DOHH2 (cell line): Measurements from ENCODE around the gene COX8A.

Source experiments
- EZH2phosphoT487 ChIP-seq: fragments of 200-600 bp; sonication (generic); IDR thresholded peaks from 2 replicates; pipeline ENCODE4 v1.6.1; 2017; ENCODE audit warnings: borderline replicate concordance, mild to moderate bottlenecking, antibody characterized with exemption, low read length, moderate library complexity, mixed read lengths
- TF ChIP-seq, protein P1 (sequence below): fragments of 200-600 bp; sonication (generic); IDR thresholded peaks from one replicate; pipeline ENCODE4 v1.5.1; 2014; ENCODE audit warnings: antibody characterized with exemption, mild to moderate bottlenecking, low read depth, low read length; ENCODE audit not compliant: poor library complexity, severe bottlenecking

DNA sequence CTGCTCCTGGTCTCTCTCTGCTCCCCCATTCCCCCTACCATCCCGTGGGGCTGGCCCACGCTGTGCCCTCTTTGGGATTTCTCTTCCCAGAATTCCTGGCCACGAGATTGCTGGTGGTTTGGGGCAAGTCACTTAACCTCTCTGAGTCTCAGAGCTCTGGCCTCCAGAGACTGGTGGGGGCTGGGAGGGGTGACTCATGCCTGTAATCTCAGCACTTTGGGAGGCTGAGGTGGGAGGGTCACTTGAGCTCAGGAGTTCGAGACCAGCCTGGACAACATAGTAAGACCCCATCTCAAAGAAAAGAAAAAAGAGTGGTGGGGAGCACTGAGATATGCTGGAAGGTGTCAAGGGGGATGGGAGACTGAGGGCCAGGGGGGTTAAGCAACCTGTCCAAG lies 30.2 kb downstream of the COX8A start:
- TF ChIP-seq, protein P1, sequence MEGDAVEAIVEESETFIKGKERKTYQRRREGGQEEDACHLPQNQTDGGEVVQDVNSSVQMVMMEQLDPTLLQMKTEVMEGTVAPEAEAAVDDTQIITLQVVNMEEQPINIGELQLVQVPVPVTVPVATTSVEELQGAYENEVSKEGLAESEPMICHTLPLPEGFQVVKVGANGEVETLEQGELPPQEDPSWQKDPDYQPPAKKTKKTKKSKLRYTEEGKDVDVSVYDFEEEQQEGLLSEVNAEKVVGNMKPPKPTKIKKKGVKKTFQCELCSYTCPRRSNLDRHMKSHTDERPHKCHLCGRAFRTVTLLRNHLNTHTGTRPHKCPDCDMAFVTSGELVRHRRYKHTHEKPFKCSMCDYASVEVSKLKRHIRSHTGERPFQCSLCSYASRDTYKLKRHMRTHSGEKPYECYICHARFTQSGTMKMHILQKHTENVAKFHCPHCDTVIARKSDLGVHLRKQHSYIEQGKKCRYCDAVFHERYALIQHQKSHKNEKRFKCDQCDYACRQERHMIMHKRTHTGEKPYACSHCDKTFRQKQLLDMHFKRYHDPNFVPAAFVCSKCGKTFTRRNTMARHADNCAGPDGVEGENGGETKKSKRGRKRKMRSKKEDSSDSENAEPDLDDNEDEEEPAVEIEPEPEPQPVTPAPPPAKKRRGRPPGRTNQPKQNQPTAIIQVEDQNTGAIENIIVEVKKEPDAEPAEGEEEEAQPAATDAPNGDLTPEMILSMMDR: no peak
- TF ChIP-seq EZH2phosphoT487: no peak
